D721Med (cell line): ENCODE results near the gene NACA.

Experiments
- DNase-seq: peaks from one replicate; pipeline ENCODE4 v3.0.0; 2011; ENCODE audit warnings: low spot score; ENCODE audit not compliant: insufficient read length
- FAIRE-seq: peaks from 2 replicates; lab custom pipeline; 2011; peaks lifted over from hg19 to GRCh38; lab: Jason Lieb, UNC
- CTCF ChIP-seq: IDR thresholded peaks from 2 replicates; pipeline ENCODE4 v1.5.1; 2012; ENCODE audit warnings: mild to moderate bottlenecking, control low read depth; ENCODE audit not compliant: insufficient read depth; ENCODE audit errors: missing control alignments

The NACA gene

GRCh38 chr12:56676851-56677580 is 48.1 kb downstream of the NACA start:
- DNase-seq, result no peak
- TF ChIP-seq CTCF, result no peak
- no peak for FAIRE-seq

DNA sequence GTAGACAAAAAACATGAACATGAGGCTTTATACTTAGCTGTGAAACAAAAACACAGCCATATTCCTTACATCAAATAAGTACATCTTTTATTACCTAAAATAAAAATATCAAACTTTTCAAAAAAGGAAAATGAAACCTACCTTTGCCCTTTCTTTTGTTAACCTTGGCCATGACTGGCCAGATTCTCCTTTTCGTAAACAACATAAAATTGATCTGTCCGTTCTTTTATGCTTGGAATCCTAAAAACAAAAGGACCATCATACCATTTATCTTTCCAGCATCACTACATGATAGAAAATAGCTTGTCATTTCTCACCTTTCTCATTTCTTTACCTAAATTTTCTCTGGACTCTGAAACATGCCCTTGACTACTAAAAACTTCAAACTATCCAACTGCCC is 53.5 kb downstream of the NACA start:
- FAIRE-seq (no peak), DNase-seq (no peak)
- TF ChIP-seq CTCF, result no peak

DNA sequence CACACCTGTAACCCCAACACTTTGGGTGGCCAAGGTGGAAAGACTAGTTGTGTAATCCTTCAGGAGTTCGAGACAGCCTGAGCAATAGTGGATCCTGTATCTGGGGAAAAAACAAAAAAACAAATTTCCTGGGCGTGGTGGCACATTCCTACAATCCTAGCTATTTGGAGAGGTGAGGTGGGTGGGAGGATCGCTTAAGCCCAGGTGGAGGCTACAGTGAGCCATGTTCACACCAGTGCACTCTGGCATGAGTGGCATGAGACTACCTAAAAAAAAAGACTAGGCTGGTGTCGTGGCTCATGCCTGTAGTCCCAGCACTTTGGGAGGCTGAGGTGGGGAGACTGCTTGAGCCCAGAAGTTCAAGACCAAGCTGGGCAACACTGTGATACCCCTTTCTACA is 54.3 kb downstream of the NACA start:
- DNase-seq, result no peak
- no peak for FAIRE-seq
- no peak for TF ChIP-seq CTCF

DNA sequence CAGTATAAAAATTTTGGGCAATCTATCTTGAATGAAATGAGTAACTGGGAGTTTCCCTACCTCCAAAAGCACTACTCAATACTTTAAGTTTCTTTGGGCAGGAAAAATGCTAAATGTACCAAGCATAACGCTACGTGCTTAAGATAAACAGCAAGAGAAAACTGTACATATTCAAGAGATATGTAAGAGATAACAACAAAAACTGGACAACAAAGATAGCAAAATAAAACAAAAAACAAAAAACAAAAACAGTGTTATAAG is 57.0 kb downstream of the NACA start:
- DNase-seq (no peak), FAIRE-seq (no peak)
- TF ChIP-seq CTCF, result no peak
